RWPE2 (cell line): ENCODE measurements around the gene MXD1.
A peak's percentile ranks its signal among the peaks of the same experiment; 100 is the strongest.

Experiments
- ATAC-seq: fragments of 200-7000 bp; cut with Tn5 transposase; 3 replicates; pipeline ENCODE4 v1.9.1; 2021; ENCODE audit warnings: low read depth
- DNase-seq: peaks from one replicate; pipeline ENCODE4 v3.0.0-alpha.2; 2020; ENCODE audit warnings: low spot score
- H3K27ac ChIP-seq: fragments of 450-650 bp; 2 replicates; pipeline ENCODE4 v1.5.1; 2017; ENCODE audit warnings: mild to moderate bottlenecking; ENCODE audit not compliant: poor library complexity, severe bottlenecking
- H3K27me3 ChIP-seq: fragments of 250-450 bp; sonication (Bioruptor Pico); 2 replicates; pipeline ENCODE4 v1.5.1; 2021; ENCODE audit warnings: mild to moderate bottlenecking, moderate library complexity; ENCODE audit not compliant: insufficient read depth, poor library complexity, severe bottlenecking
- H3K36me3 ChIP-seq: fragments of 250-450 bp; sonication (Bioruptor Pico); 2 replicates; pipeline ENCODE4 v1.5.1; 2020; ENCODE audit warnings: low read depth, mild to moderate bottlenecking, moderate library complexity
- H3K4me1 ChIP-seq: fragments of 250-450 bp; sonication (Bioruptor Pico); 2 replicates; pipeline ENCODE4 v1.5.1; 2021; ENCODE audit warnings: mild to moderate bottlenecking, moderate library complexity; ENCODE audit not compliant: insufficient read depth, poor library complexity, severe bottlenecking
- H3K4me3 ChIP-seq: fragments of 250-450 bp; sonication (Bioruptor Pico); 2 replicates; pipeline ENCODE4 v1.5.1; 2021; ENCODE audit warnings: mild to moderate bottlenecking, moderate library complexity; ENCODE audit not compliant: severe bottlenecking
- H3K9me3 ChIP-seq: fragments of 250-450 bp; sonication (Bioruptor Pico); 2 replicates; pipeline ENCODE4 v1.5.1; 2021; ENCODE audit warnings: mild to moderate bottlenecking, moderate library complexity; ENCODE audit not compliant: severe bottlenecking
- TF ChIP-seq, protein P1 (sequence below): fragments of 450-650 bp; IDR thresholded peaks from one replicate; pipeline ENCODE4 v1.5.1; 2017; ENCODE audit warnings: mild to moderate bottlenecking, moderate library complexity; ENCODE audit not compliant: poor library complexity, severe bottlenecking

Gene MXD1

GRCh38 chr2:69985688-69986087 is 70.8 kb downstream of the MXD1 start:
- peaks cover 13% of the 10 kb centered on the region for H3K4me1 ChIP-seq
- no peak overlapping the region for H3K27ac ChIP-seq
- no peaks in the 10 kb centered on the region for H3K36me3 ChIP-seq
- peaks cover 3% of the 10 kb centered on the region for H3K9me3 ChIP-seq
- DNase-seq (no peak), ATAC-seq (no peak)
- no peak overlapping the region for H3K4me3 ChIP-seq
- TF ChIP-seq, protein P1, sequence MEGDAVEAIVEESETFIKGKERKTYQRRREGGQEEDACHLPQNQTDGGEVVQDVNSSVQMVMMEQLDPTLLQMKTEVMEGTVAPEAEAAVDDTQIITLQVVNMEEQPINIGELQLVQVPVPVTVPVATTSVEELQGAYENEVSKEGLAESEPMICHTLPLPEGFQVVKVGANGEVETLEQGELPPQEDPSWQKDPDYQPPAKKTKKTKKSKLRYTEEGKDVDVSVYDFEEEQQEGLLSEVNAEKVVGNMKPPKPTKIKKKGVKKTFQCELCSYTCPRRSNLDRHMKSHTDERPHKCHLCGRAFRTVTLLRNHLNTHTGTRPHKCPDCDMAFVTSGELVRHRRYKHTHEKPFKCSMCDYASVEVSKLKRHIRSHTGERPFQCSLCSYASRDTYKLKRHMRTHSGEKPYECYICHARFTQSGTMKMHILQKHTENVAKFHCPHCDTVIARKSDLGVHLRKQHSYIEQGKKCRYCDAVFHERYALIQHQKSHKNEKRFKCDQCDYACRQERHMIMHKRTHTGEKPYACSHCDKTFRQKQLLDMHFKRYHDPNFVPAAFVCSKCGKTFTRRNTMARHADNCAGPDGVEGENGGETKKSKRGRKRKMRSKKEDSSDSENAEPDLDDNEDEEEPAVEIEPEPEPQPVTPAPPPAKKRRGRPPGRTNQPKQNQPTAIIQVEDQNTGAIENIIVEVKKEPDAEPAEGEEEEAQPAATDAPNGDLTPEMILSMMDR: no peak
- H3K27me3 ChIP-seq: no peaks in the 10 kb centered on the region

GRCh38 chr2:69986691-69987090 is 71.8 kb downstream of the MXD1 start:
- Histone ChIP-seq H3K4me3 (no peak overlapping the region), H3K36me3 (no peaks in the 10 kb centered on the region), H3K27ac (no peak overlapping the region), H3K9me3 (peaks cover 3% of the 10 kb centered on the region), H3K4me1 (peaks cover 8% of the 10 kb centered on the region), H3K27me3 (no peaks in the 10 kb centered on the region)
- DNase-seq: no peak
- TF ChIP-seq, protein P1: no peak
- ATAC-seq: no peak

DNA sequence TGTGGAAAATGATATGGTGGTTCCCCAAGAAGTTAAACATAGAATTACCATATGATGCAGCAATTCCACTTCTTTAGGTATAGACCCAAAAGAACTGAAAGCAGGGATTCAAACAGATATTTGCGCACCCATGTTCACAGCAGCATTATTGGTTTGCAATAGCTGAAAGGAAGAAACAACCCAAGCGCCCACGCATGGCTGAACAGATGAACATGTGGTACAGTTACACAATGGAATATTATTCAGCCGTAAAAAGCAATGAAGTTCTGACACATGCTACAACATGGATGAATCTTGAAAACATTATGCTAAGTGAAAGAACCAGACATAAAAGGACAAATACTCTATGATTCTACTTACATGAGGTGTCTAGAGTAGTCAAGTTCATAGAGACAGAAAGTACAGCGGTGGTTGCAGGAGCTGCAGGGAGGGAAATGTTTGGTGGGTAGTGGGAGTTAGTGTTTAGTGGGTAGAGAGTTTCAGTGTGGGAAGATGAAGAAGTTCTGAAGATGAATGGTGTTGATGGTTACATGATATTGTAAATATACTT is 73.3 kb downstream of the MXD1 start:
- H3K9me3 ChIP-seq: peaks cover 3% of the 10 kb centered on the region
- ATAC-seq (no peak), DNase-seq (no peak)
- peaks cover 8% of the 10 kb centered on the region for H3K4me1 ChIP-seq
- no peaks in the 10 kb centered on the region for H3K36me3 ChIP-seq
- TF ChIP-seq, protein P1: no peak
- no peaks in the 10 kb centered on the region for H3K27me3 ChIP-seq
- H3K4me3 ChIP-seq: no peak overlapping the region
- H3K27ac ChIP-seq: no peak overlapping the region

DNA sequence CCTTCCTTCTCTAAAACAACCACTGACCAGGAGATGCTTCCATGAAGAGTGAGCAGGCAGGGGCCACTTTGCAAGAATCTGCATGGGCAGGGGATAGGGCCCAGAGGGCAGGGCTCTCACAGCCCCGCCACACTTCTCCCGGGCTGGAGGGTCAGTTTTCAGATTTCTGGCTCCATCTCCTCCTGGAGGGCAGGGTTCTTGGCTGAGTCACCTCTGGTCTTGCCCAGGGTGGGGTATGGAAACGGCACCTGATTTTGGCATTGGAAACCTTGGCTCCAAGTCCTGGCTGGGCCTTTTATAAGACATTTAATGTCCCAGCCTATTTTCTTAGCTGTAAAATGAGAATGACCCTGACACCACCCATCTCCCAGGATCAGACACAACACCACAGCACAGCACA is 74.1 kb downstream of the MXD1 start:
- DNase-seq: no peak
- no peaks in the 10 kb centered on the region for H3K36me3 ChIP-seq
- TF ChIP-seq, protein P1: no peak
- H3K4me1 ChIP-seq: peaks cover 8% of the 10 kb centered on the region
- peak; percentile 60 for ATAC-seq
- H3K27ac ChIP-seq: no peak overlapping the region
- peaks cover 3% of the 10 kb centered on the region for H3K9me3 ChIP-seq
- no peaks in the 10 kb centered on the region for H3K27me3 ChIP-seq
- no peak overlapping the region for H3K4me3 ChIP-seq

GRCh38 chr2:69989441-69990105 is 74.7 kb downstream of the MXD1 start:
- no peak overlapping the region for H3K27ac ChIP-seq
- TF ChIP-seq, protein P1: no peak
- no peaks in the 10 kb centered on the region for H3K27me3 ChIP-seq
- peak; percentile 51 for ATAC-seq
- H3K36me3 ChIP-seq: no peaks in the 10 kb centered on the region
- no peak overlapping the region for H3K4me3 ChIP-seq
- peaks cover 3% of the 10 kb centered on the region for H3K9me3 ChIP-seq
- H3K4me1 ChIP-seq: peaks cover 8% of the 10 kb centered on the region
- DNase-seq: peak; percentile 2
